H9 (cell line): ENCODE results near the gene ERCC6L. TPM values are rescaled to one million over a fixed set of nuclear protein-coding genes. Genes with fewer than 3 reads are reported as not detected.

Experiments used
- DNase-seq: peaks from one replicate; pipeline ENCODE4 v3.0.0-alpha.2; 2017
- H2AFZ ChIP-seq: one replicate; pipeline ENCODE4 v1.6.1; 2013; ENCODE audit warnings: mild to moderate bottlenecking, low read length, control low read depth, moderate library complexity
- H2AK5ac ChIP-seq: 2 replicates; pipeline ENCODE4 v1.6.1; 2013; ENCODE audit warnings: low read length, control low read depth, mixed read lengths; ENCODE audit not compliant: insufficient read length
- H2BK120ac ChIP-seq: one replicate; pipeline ENCODE4 v1.6.1; 2013; ENCODE audit warnings: low read depth, mild to moderate bottlenecking, low read length, control low read depth, inconsistent platforms; ENCODE audit not compliant: poor library complexity, severe bottlenecking
- H2BK12ac ChIP-seq: 2 replicates; pipeline ENCODE4 v1.6.1; 2013; ENCODE audit warnings: low read length, control low read depth, mixed read lengths, low read depth; ENCODE audit not compliant: insufficient read length
- H2BK15ac ChIP-seq: 2 replicates; pipeline ENCODE4 v1.6.1; 2013; ENCODE audit warnings: low read depth, low read length, control low read depth
- H2BK20ac ChIP-seq: one replicate; pipeline ENCODE4 v1.6.1; 2013; ENCODE audit warnings: low read depth, mild to moderate bottlenecking, low read length, control low read depth, inconsistent platforms; ENCODE audit not compliant: poor library complexity, severe bottlenecking
- H2BK5ac ChIP-seq: 2 replicates; pipeline ENCODE4 v1.6.1; 2013; ENCODE audit warnings: low read length, control low read depth, mixed read lengths; ENCODE audit not compliant: insufficient read length
- H3K14ac ChIP-seq: 2 replicates; pipeline ENCODE4 v1.6.1; 2013; ENCODE audit warnings: low read length, control low read depth; ENCODE audit not compliant: insufficient read depth
- H3K18ac ChIP-seq: 2 replicates; pipeline ENCODE4 v1.6.1; 2013; ENCODE audit warnings: low read depth, mild to moderate bottlenecking, mixed read lengths, low read length, control low read depth; ENCODE audit not compliant: insufficient read length
- H3K23ac ChIP-seq: 2 replicates; pipeline ENCODE4 v1.6.1; 2013; ENCODE audit warnings: low read length, control low read depth, mixed read lengths, low read depth; ENCODE audit not compliant: insufficient read length
- H3K23me2 ChIP-seq: 2 replicates; pipeline ENCODE4 v1.6.1; 2013; ENCODE audit warnings: low read depth, mild to moderate bottlenecking, mixed read lengths, low read length, control low read depth; ENCODE audit not compliant: insufficient read length, poor library complexity, severe bottlenecking
- H3K27ac ChIP-seq: 2 replicates; pipeline ENCODE4 v1.5.1; 2013; ENCODE audit warnings: low read length, control low read depth, mixed read lengths, low read depth; ENCODE audit not compliant: insufficient read length
- H3K27me3 ChIP-seq: 2 replicates; pipeline ENCODE4 v1.6.1; 2013; ENCODE audit warnings: low read length, control low read depth, inconsistent platforms; ENCODE audit not compliant: insufficient read depth
- H3K4ac ChIP-seq: 2 replicates; pipeline ENCODE4 v1.6.1; 2013; ENCODE audit warnings: low read depth, mild to moderate bottlenecking, control low read depth, inconsistent platforms, low read length, moderate library complexity
- H3K4me1 ChIP-seq: 2 replicates; pipeline ENCODE4 v1.6.1; 2013; ENCODE audit warnings: low read length, control low read depth, inconsistent platforms; ENCODE audit not compliant: insufficient read depth
- H3K4me2 ChIP-seq: 2 replicates; pipeline ENCODE4 v1.6.1; 2013; ENCODE audit warnings: low read length, control low read depth, mixed read lengths; ENCODE audit not compliant: insufficient read length, insufficient read depth
- H3K56ac ChIP-seq: 2 replicates; pipeline ENCODE4 v1.6.1; 2013; ENCODE audit warnings: low read depth, mild to moderate bottlenecking, mixed read lengths, low read length, control low read depth; ENCODE audit not compliant: insufficient read length
- H3K79me1 ChIP-seq: 2 replicates; pipeline ENCODE4 v1.6.1; 2013; ENCODE audit warnings: low read depth, mild to moderate bottlenecking, moderate library complexity, low read length, control low read depth, inconsistent platforms; ENCODE audit not compliant: insufficient read depth, poor library complexity, severe bottlenecking
- H3K79me2 ChIP-seq: 2 replicates; pipeline ENCODE4 v1.6.1; 2013; ENCODE audit warnings: low read length, control low read depth, inconsistent platforms; ENCODE audit not compliant: insufficient read depth
- H3K9ac ChIP-seq: 2 replicates; pipeline ENCODE4 v1.6.1; 2013; ENCODE audit warnings: low read length, control low read depth, mixed read lengths; ENCODE audit not compliant: insufficient read length; ENCODE audit errors: extremely low read depth
- H3K9me3 ChIP-seq: one replicate; pipeline ENCODE4 v1.6.1; 2013; ENCODE audit warnings: low read depth, low read length, inconsistent platforms; ENCODE audit not compliant: control insufficient read depth
- H3T11ph ChIP-seq: one replicate; pipeline ENCODE4 v1.6.1; 2013; ENCODE audit warnings: mild to moderate bottlenecking, low read length, control low read depth, inconsistent platforms
- H4K20me1 ChIP-seq: one replicate; pipeline ENCODE4 v1.6.1; 2013; ENCODE audit not compliant: control insufficient read depth, insufficient read length, insufficient read depth
- H4K5ac ChIP-seq: 2 replicates; pipeline ENCODE4 v1.6.1; 2013; ENCODE audit warnings: low read depth, mild to moderate bottlenecking, mixed read lengths, low read length, control low read depth; ENCODE audit not compliant: insufficient read length
- H4K8ac ChIP-seq: replicated peaks from 2 replicates; pipeline ENCODE4 v1.6.1; 2013; ENCODE audit warnings: low read length, control low read depth, mixed read lengths, low read depth; ENCODE audit not compliant: insufficient read length
- H4K91ac ChIP-seq: 2 replicates; pipeline ENCODE4 v1.6.1; 2013; ENCODE audit warnings: low read depth, mild to moderate bottlenecking, moderate library complexity, mixed read lengths, low read length, control low read depth; ENCODE audit not compliant: insufficient read length
- H3K27ac Mint-ChIP-seq, 3 experiments: 2 replicates in 2 of 3; 3 replicates in 1 of 3; pipeline ENCODE4 v1.8.0; 2020 to 2021; ENCODE audit warnings: mixed read lengths in 3 of 3, mild to moderate bottlenecking in 1 of 3, moderate library complexity in 1 of 3
- H3K27me3 Mint-ChIP-seq: 2 replicates; pipeline ENCODE4 v1.8.0; 2021; ENCODE audit warnings: low read depth, mild to moderate bottlenecking, moderate library complexity, mixed read lengths
- H3K36me3 Mint-ChIP-seq, 3 experiments: 2 replicates in 2 of 3; 3 replicates in 1 of 3; pipeline ENCODE4 v1.8.0; 2020 to 2021; ENCODE audit warnings: low read depth in 3 of 3, mixed read lengths in 3 of 3; ENCODE audit not compliant: insufficient read depth in 1 of 3
- H3K4me1 Mint-ChIP-seq, 2 experiments: 2 replicates each; pipeline ENCODE4 v1.8.0; 2020; ENCODE audit warnings: mixed read lengths in 2 of 2
- H3K4me3 Mint-ChIP-seq, 2 experiments: 2 replicates in 1 of 2; 3 replicates in 1 of 2; pipeline ENCODE4 v1.8.0; 2020 to 2021; ENCODE audit warnings: mild to moderate bottlenecking in 2 of 2, mixed read lengths in 2 of 2, moderate library complexity in 1 of 2
- H3K9me3 Mint-ChIP-seq, 2 experiments: 2 replicates in 1 of 2; 3 replicates in 1 of 2; pipeline ENCODE4 v1.8.0; 2020; ENCODE audit warnings: mild to moderate bottlenecking in 2 of 2, mixed read lengths in 2 of 2, moderate library complexity in 1 of 2
- WGBS: extraction: QIAGEN DNeasy Blood & Tissue Kit; methylation state at CpG from one replicate; pipeline ENCODE4 v1.1.7; 2013; ENCODE audit warnings: missing lambda C conversion rate, low lambda C conversion rate, mixed read lengths; ENCODE audit not compliant: insufficient read length; ENCODE audit errors: extremely low coverage; 5-methylcytosine and 5-hydroxymethylcytosine counted together
- total RNA-seq: library from RNA; stranded (reverse); gene quantifications from 2 replicates; pipeline ENCODE4 v1.2.1, GENCODE V29; 2021
- TF ChIP-seq, protein P1 (sequence below): fragments of 200-600 bp; sonication (generic); conservative IDR thresholded peaks from 3 replicates; pipeline ENCODE4 v1.8.0; 2021; ENCODE audit warnings: antibody characterized with exemption, mild to moderate bottlenecking

ERCC6L gene
- total RNA-seq, 1 experiment from 2014 or later = 18.1 TPM

DNA sequence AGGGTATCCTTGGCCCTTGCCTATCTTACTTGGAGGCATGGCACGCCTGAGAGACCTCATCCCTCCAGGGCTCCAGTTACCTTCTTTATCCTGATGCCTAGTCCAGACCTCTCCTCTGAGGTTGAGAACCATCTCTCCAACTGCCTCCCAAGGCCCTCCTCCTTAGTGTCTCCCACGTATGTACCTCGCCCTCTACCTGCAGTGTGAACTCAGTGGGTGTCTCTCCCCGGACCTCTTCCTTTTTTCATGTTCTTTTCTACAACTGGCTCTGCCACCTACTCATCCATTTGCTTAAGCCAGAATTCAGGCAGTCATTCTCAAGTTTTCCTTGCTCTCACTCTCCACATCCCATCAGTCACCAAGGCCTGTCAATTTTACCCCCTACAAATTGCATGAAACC, 21.6 kb upstream of the ERCC6L start:
- Mint-ChIP-seq H3K27ac (no peak overlapping the region), H3K27me3 (peaks cover 2% of the 10 kb centered on the region)
- H2BK20ac ChIP-seq = no peak overlapping the region

More for the DNA sequence above, 21.6 kb upstream of the ERCC6L start:
- WGBS = no CpG with 5 or more reads among the region's 4 CpGs
- Histone ChIP-seq H2BK120ac (no peak overlapping the region), H4K8ac (no peak overlapping the region), H2BK5ac (no peak overlapping the region), H3K14ac (no peak overlapping the region), H3K79me1 (no peaks in the 10 kb centered on the region), H4K20me1 (no peaks in the 10 kb centered on the region), H3K27me3 (no peaks in the 10 kb centered on the region), H3K79me2 (no peaks in the 10 kb centered on the region), H3K4ac (no peak overlapping the region), H3K23ac (no peak overlapping the region), H2AK5ac (no peak overlapping the region), H3K4me1 (no peaks in the 10 kb centered on the region), H3K9ac (no peak overlapping the region), H2BK15ac (no peak overlapping the region), H3K23me2 (no peaks in the 10 kb centered on the region), H3T11ph (no peak overlapping the region), H2BK12ac (no peak overlapping the region), H4K5ac (no peak overlapping the region), H3K4me2 (no peak overlapping the region), H3K56ac (no peak overlapping the region), H3K27ac (no peak overlapping the region), H3K18ac (no peak overlapping the region), H2AFZ (no peak overlapping the region), H3K9me3 (peaks cover 8% of the 10 kb centered on the region), H4K91ac (no peak overlapping the region)
- Mint-ChIP-seq H3K36me3 (peaks cover 2 to 7% (median 4%) of the 10 kb centered on the region in 3 experiments; a peak in 4 of 7 replicates), H3K9me3 (peaks cover 50 to 59% of the 10 kb centered on the region in 2 experiments), H3K4me3 (no peak overlapping the region), H3K4me1 (peaks cover 5 to 7% of the 10 kb centered on the region in 2 experiments)
- DNase-seq = no peak
- TF ChIP-seq, protein P1, sequence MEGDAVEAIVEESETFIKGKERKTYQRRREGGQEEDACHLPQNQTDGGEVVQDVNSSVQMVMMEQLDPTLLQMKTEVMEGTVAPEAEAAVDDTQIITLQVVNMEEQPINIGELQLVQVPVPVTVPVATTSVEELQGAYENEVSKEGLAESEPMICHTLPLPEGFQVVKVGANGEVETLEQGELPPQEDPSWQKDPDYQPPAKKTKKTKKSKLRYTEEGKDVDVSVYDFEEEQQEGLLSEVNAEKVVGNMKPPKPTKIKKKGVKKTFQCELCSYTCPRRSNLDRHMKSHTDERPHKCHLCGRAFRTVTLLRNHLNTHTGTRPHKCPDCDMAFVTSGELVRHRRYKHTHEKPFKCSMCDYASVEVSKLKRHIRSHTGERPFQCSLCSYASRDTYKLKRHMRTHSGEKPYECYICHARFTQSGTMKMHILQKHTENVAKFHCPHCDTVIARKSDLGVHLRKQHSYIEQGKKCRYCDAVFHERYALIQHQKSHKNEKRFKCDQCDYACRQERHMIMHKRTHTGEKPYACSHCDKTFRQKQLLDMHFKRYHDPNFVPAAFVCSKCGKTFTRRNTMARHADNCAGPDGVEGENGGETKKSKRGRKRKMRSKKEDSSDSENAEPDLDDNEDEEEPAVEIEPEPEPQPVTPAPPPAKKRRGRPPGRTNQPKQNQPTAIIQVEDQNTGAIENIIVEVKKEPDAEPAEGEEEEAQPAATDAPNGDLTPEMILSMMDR = no peak
